ENCODE measurements around the gene HTT.

- TF ChIP-seq CTCF (IDR thresholded peaks at IDR 0.05) (no peak), POLR2AphosphoS5 (IDR thresholded peaks at IDR 0.05) (no peak), POLR2A (IDR thresholded peaks at IDR 0.05) (no peak)
Observed at GRCh38 chr4:3287271-3287971, 212.9 kb downstream of the HTT start.

All from suprapubic skin (tissue), 4 donors.